Measurements from ENCODE around the gene IL17RB. TPM values are rescaled to one million over a fixed set of nuclear protein-coding genes. Genes with fewer than 3 reads are reported as not detected.

Gene IL17RB
- total RNA-seq, 4 donors from 2014 or later = 0.71 to 2.5 (median 1.6) TPM

DNA sequence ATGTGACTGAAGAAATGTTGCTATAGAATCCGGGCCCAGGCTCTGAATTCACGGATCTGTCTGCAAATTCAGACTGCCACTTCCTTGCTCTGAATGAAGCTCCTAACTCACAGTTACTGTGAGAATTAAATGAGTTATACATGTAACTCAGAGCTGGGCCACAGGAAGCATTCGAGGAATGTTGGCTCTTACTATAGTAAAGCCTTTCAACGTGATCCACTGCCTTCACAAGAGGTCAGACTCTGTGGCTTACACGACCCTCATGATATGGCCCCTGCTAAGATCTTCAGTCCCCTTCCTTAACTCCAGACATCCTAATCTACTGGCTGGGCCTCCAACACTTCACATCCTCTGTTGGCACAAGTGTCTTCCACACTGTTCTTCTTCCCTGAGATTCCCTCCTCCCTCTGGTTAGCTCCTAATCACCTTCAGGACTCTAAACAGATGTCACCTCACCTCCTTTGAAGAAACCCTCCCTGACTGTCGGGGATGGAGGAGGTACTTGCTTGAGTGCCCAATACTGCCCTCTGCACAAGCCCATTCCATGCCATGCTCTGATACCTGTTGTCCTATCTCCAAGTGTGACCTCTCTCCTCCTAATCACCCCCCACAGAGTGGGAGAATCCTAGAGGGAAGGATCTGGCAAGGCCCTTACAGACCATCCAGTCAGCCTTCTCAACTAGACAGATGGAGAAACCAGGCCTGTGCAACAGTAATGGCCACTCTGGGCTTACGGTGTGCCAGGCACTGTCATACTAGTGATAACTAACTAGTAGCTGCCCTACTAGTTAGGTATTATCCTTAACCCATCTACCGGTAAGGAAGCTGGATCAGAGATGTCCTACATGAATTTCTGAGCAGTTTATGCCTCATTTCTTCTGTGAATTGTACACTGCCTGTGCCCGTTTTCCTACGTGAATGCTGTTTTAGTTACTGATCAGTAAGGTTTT is 34.3 kb downstream of the IL17RB start:
- Histone ChIP-seq H3K4me1 (peaks cover 8 to 12% of the 10 kb centered on the region in 2 donors), H3K36me3 (peaks cover 30 to 59% of the 10 kb centered on the region in 2 donors), H3K9me3 (no peaks in the 10 kb centered on the region), H3K27ac (peak overlapping the region in 1 of 3 donors; percentile 81), H3K4me3 (replicated peaks in 1 of 3) (peak overlapping the region in 2 of 3 donors; percentile 57 to 68), H3K27me3 (no peaks in the 10 kb centered on the region)
- DNase-seq = no peak
- 48 to 51% methylated on average over 10 of the region's 10 CpGs for WGBS, 2 donors
- TF ChIP-seq POLR2A (IDR thresholded peaks at IDR 0.05) (no peak), CTCF (IDR thresholded peaks at IDR 0.05) (no peak)
- intact Hi-C loops (cut with DNase I) = no loop called here

DNA sequence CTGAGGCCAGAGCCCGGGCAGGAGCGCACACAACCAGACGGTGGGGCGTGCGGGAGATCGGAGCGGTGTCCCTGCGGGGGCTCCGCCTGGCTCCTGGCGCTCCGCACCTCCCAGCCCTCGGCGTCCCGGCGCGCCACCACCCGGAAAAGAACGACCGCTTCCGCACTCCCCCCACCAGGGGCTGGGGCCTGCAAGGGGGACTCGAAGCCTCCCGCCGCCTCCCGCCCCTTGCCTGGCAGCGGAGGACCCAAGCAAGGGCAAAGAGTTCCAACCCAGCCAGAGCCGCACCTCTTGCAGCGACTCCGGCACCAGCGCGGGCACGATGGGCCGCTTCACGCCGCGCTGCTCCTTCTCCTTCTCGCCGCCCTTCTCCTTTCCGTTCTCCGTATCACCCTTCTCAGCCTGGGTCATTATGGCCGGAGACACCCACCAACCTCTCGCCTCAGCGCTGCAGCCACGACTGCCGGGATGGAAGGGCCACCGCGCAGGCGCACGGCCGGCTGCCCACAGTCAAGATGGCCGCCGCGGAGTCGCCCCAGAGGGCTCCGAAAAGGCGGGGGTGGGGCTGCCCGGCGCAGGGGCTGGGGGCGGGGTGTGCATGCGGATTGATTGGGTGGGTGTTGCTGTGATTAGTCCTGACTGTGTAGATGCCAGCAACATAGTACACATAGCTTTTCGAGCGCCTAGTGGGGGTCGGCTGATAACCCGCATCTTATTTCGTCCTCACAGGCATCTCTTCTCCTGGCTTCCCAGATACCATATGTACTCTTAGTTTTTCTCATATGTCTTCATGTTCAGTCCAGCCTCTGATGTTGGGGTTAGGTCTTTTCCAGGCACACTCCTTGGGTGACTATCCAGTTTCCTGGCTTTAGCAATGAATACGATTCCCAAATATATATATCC is 35.6 kb downstream of the IL17RB start, which contains the start of gene ACTR8:
Gene ACTR8 (minus strand): TSS at position 462 of the 903 bp plus-strand sequence. CDS start 51 bp downstream, at position 411.
- peak within 1 kb of the TSS; percentile 57 to 80 (median 68) for H3K4me3 ChIP-seq (replicated peaks in 1 of 3)
- peak; percentile 56 to 87 for TF ChIP-seq POLR2A (IDR thresholded peaks at IDR 0.05)
- peak in 3 of 6 experiments; percentile 17 to 34 (median 21) for TF ChIP-seq CTCF (IDR thresholded peaks at IDR 0.05)
- H3K9me3 ChIP-seq = no peaks in the 10 kb centered on the region
- peaks cover 25 to 51% of the 10 kb centered on the region in 2 donors for H3K36me3 ChIP-seq
- H3K4me1 ChIP-seq = peaks cover 8 to 12% of the 10 kb centered on the region in 2 donors
- intact Hi-C loops (cut with DNase I) = no loop called here
- peak within 1 kb of the TSS in 2 of 3 donors; percentile 78 to 81 for H3K27ac ChIP-seq
- peak; percentile 80 to 84 for DNase-seq
- 1 to 2% methylated on average over 37 to 39 of the region's 65 CpGs for WGBS, 2 donors
- no peaks in the 10 kb centered on the region for H3K27me3 ChIP-seq

GRCh38 chr3:53883008-53883407 is 36.6 kb downstream of the IL17RB start:
- H3K27me3 ChIP-seq = no peaks in the 10 kb centered on the region
- TF ChIP-seq CTCF (IDR thresholded peaks at IDR 0.05) = no peak
- TF ChIP-seq POLR2A (IDR thresholded peaks at IDR 0.05) = no peak
- no peak overlapping the region for H3K27ac ChIP-seq
- WGBS, 2 donors = 93 to 96% methylated on average over 4 of the region's 4 CpGs
- H3K4me1 ChIP-seq = peaks cover 8 to 12% of the 10 kb centered on the region in 2 donors
- H3K36me3 ChIP-seq = peaks cover 17 to 40% of the 10 kb centered on the region in 2 donors
- intact Hi-C loops (cut with DNase I) = no loop called here
- H3K4me3 ChIP-seq (replicated peaks in 1 of 3) = no peak overlapping the region
- no peak for DNase-seq
- H3K9me3 ChIP-seq = no peaks in the 10 kb centered on the region

DNA sequence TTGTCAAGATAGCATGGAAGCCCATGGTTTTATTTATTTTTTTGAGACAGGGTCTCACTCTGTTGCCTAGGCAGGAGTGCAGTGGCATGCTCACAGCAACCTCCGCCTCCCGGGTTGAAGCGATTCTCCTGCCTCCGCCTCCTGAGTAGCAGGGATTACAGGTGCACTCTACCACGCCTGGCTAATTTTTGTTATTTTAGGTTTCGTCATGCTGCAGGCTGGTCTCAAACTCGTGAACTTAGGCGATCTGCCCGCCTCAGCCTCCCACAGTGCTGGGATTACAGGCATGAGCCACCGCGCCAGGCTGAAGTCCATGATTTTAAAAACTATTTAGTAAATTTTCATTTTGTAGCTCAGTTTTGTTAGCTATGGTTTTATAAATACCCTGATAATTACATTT is 38.3 kb downstream of the IL17RB start:
- H3K9me3 ChIP-seq = no peaks in the 10 kb centered on the region
- WGBS, 2 donors = 76% methylated on average over 11 of the region's 11 CpGs
- peak in 1 of 2 donors; percentile 4 for DNase-seq
- no peaks in the 10 kb centered on the region for H3K27me3 ChIP-seq
- H3K4me1 ChIP-seq = peaks cover 16 to 21% of the 10 kb centered on the region in 2 donors
- no peak for TF ChIP-seq POLR2A (IDR thresholded peaks at IDR 0.05)
- TF ChIP-seq CTCF (IDR thresholded peaks at IDR 0.05) = no peak
- H3K4me3 ChIP-seq (replicated peaks in 1 of 3) = no peak overlapping the region
- intact Hi-C loops (cut with DNase I) = no loop called here
- no peak overlapping the region for H3K27ac ChIP-seq
- peaks cover 12 to 28% of the 10 kb centered on the region in 2 donors for H3K36me3 ChIP-seq
